ENCODE data around the gene CAB39.
"Not testable (repeated sequence)": the region's sequence is repeated elsewhere in the genome, so short reads cannot be mapped to it uniquely, and the experiment has no call there.

The CAB39 gene

DNA sequence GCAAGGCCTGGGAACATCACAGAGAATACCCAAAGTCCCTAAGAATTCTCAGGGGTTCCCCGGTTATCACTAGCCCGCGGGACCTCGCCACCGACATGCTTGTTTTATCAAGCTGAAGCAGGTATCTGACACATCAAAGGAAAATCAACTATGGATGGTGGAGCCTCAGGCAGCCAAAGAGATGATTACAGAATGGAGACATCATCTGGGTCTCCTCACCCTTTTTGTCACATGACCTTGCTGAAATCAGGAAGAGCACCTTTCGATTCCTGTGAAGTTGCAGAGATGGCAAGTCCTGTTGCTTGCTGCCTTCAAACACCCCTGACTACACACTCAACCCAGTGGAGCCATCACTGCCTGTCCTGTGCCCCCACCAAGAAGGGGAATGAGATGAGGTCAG is 19.2 kb upstream of the CAB39 start:
- no peak for DNase-seq
- no peak for TF ChIP-seq GATA1 (IDR thresholded peaks at IDR 0.05; ENCODE audit: low read depth, low read length)
- no peak for TF ChIP-seq POLR2A (IDR thresholded peaks at IDR 0.05; ENCODE audit: low read length)

DNA sequence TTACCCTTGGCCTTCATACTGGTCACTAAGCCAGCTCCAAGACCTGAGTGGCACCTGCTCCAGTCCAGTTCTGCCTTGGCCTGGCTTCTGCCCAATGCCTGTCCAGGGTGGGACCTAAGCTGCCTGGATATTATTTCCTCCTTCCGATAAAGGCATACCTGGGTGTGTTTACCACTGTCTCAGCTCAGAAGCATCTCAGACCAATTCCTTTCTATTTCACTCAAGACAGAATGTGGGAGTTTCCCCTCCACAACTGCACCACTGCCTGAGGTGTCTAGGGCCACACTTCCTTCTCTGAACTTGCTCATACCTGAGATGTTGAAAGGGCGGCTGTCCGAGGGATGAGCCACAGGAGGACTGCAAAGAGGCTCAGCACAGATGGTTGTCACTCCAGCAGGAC is 18.4 kb upstream of the CAB39 start:
- no peak for DNase-seq

DNA sequence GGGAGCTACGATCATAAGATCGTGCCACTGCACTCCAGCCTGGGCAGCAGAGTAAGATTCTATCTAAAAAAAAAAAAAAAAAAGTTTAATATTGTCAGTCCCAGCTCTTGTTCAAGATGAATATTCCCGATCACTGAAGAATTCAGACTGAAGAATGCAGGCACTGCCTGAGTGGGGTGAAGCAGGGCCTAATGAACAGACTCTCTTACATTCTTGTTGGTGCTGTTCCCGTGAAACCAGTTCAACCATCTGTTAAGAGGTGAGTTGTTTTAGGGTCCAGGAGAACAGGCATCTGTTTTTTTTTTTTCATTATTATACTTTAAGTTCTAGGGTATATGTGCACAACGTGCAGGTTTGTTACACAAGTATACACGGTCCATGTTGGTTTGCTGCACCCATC is 17.1 kb upstream of the CAB39 start:
- no peak for DNase-seq
- TF ChIP-seq GATA1 (IDR thresholded peaks at IDR 0.05; ENCODE audit: low read depth, low read length): no peak
- no peak for TF ChIP-seq POLR2A (IDR thresholded peaks at IDR 0.05; ENCODE audit: low read length)

More for the DNA sequence above, 18.4 kb upstream of the CAB39 start:
- TF ChIP-seq GATA1 (IDR thresholded peaks at IDR 0.05; ENCODE audit: low read depth, low read length) (no peak), POLR2A (IDR thresholded peaks at IDR 0.05; ENCODE audit: low read length) (no peak)

DNA sequence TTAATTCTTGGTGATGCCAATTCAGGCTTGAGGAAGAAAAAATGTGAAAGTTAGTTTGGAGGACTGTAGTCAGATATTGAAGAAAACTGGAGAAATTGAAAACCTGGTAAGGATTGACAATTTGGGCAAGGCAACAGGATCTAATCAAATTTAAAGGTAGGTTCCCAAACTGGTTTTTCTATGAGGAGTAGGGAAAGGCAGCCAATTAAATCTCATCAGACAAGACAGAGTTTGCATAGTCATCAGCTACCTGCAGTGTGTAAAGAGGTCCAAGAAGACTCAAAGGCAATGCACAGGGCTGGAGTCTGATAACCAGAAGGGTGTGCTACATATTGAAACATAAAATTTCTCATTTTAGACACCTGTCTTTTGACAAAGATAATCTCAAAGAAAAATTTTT is 16.0 kb upstream of the CAB39 start:
- TF ChIP-seq GATA1 (IDR thresholded peaks at IDR 0.05; ENCODE audit: low read depth, low read length) (no peak), POLR2A (IDR thresholded peaks at IDR 0.05; ENCODE audit: low read length) (no peak)
- no peak for DNase-seq

DNA sequence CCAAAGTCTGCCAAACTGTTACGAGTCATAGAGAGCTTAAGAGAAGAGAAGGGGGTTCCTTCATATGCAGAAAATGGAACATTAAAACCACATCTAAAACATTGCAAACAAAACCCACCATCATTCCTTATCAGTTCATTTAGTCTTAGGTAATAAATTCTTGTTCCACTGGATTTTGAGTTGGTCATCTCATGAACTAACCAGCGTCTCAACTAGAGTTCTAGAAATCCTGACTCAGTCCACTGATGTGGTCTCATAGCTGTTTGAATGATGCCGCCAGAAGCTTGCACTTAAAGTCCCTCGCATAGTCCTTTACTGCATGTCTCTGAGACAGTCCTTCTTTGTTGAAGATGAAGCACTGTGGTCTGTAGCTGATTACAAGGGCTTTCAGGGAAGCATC is 15.0 kb upstream of the CAB39 start:
- no peak for DNase-seq
- TF ChIP-seq GATA1 (IDR thresholded peaks at IDR 0.05; ENCODE audit: low read depth, low read length): no peak
- no peak for TF ChIP-seq POLR2A (IDR thresholded peaks at IDR 0.05; ENCODE audit: low read length)

DNA sequence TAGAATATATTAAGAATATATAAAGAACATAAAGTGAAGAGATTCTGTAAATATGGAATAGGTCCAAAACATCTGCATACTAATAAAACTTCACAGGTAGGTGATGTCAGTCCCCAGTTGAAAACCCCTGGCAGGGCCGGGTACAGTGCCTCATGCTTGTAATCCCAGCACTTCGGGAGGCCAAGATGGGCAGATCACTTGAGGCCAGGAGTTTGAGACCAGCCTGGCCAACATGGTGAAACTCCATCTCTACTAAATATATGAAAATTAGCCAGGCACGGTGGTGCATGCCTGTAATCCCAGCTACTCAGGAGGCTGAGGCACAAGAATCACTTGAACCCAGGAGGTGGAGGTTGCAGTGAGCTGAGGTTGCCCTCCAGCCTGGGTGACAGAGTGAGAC is 13.9 kb upstream of the CAB39 start:
- DNase-seq: not testable (repeated sequence)

DNA sequence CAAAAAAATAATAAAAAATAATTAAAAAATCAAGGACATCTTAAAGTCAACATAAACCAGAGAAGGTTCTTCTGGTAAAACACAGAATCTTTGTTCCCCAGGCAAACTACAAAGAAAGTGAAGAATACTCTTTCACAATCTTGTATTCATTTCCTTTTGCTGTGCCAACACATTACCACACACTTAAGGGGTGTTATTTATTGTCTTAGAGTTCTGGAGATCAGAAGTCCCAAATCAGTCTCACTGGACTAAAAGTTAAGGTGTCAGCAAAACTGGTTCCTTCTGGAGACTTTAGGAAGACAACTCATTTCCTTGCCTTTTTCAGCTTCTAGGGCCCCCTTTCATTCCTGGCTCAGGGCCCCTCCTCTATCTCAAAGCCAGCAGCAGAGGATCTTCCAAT is 12.2 kb upstream of the CAB39 start:
- no peak for TF ChIP-seq GATA1 (IDR thresholded peaks at IDR 0.05; ENCODE audit: low read depth, low read length)
- no peak for TF ChIP-seq POLR2A (IDR thresholded peaks at IDR 0.05; ENCODE audit: low read length)
- no peak for DNase-seq

DNA sequence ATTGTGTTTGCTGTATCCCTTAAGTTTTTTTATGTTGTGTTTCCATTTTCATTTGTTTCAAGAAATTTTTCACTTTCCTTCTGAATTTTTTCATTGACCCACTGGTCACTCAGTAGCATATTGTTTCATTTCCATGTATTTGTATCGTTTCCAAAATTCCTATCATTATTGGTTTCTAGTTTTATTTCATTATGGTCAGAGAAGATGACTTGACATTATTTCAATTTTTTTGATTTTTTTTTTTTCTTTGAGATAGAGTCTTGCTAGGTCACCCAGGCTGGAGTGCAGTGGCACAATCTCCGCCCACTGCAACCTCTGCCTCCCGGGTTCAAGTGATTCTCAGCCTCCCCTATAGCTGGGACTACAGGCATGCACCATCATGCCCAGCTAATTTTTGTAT is 11.3 kb upstream of the CAB39 start:
- no peak for DNase-seq
- TF ChIP-seq GATA1 (IDR thresholded peaks at IDR 0.05; ENCODE audit: low read depth, low read length) (no peak), POLR2A (IDR thresholded peaks at IDR 0.05; ENCODE audit: low read length) (no peak)

DNA sequence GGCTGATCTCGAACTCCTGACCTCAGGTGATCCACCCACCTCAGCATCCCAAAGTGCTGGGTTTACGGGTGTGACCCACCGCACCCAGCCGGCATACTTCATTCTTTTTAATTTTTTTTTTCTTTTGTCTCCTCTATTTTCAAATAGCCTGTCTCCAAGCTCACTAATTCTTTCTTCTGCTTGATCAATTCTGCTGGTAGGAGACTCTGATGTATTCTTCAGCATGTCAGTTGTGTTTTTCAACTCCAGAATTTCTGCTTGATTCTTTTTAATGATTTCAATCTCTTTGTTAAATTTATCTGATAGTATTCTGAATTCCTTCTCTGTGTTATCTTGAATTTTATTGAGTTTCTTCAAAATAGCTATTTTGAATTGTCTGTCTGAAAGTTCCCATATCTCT is 10.2 kb upstream of the CAB39 start:
- not testable (repeated sequence) for DNase-seq

DNA sequence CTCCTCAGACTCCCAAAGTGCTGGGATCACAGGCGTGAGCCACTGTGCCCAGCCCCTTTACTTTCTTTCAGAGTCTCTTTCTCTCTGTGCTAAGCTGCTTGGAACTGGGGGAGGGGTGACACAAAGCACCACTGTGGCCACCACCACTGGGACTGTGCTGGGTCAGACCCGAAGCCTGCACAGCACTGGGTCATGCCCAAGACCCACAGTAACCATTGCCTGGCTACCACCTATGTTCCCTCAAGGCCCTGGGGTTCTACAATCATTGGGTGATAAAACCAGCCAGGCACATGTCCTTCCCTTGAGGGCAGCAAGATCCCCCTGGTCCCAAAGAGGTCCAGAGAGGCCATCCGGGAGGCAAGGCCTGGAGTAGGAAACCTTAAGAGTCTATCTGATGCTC is 9.1 kb upstream of the CAB39 start:
- DNase-seq: no peak
- TF ChIP-seq POLR2A (IDR thresholded peaks at IDR 0.05; ENCODE audit: low read length) (no peak), GATA1 (IDR thresholded peaks at IDR 0.05; ENCODE audit: low read depth, low read length) (no peak)

DNA sequence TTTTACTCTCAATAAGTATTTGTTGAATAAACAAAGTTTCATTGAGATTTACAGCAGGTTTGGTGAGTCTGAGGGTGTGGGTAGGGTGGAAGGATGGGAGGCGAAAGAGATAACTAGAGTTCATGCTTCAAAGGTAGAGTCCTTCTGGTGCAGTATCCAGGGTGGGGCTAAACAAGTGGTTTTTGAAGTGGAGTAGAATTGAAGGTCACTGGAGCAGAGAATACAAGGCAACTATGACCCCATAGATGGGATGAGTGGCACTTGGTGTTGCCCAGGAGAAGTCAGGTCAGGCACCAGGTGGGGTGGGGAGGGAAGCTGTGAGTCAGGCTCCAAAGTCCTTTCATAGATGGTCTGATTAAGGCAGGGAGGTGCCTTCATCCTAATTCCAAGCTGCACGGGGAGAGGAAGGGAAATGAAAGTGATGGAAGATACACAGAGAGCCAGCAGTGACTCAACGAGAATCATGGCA is 6.6 kb upstream of the CAB39 start:
- TF ChIP-seq POLR2A (IDR thresholded peaks at IDR 0.05; ENCODE audit: low read length): no peak
- TF ChIP-seq GATA1 (IDR thresholded peaks at IDR 0.05; ENCODE audit: low read depth, low read length): no peak
- peak in 1 of 2 experiments; percentile 38 for DNase-seq

DNA sequence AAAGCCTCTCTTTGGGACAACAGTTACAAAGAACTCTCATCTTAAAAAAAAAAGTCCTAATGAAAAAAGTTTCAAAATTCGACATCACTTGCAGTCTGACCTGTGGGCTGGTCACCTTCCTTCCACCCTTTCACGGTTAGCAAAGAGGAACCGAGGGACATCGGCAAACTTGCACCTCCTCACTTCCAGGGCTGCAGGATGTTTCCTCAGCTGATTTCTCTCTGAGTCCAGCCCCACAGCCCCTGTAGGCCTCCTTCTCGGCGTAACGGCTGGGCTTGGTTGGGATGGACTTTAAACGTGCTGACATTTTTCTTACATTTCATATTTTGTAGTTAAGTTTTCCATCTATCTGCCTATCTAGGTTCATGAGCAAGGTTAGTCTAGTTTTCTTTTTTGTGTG is 5.7 kb upstream of the CAB39 start:
- no peak for DNase-seq
- TF ChIP-seq POLR2A (IDR thresholded peaks at IDR 0.05; ENCODE audit: low read length) (no peak), GATA1 (IDR thresholded peaks at IDR 0.05; ENCODE audit: low read depth, low read length) (no peak)

DNA sequence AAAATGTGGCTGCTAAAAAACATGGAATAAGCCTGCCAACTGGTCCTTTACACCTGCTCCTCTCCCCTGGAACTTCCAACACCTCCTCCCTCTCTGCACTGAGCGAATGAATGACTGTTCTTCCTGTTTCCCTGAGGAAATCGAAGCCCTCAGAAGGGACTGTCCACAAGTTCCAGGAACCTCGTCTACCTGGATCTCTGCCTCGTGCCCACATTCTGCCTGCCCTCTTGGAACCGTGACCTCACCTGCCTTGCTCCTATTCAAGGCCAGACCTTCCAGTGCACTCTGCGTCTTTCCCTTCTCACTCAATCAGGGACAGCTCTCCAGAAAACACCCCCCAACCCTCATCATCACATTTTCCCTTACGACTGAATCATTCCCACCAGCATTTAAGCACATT is 4.4 kb upstream of the CAB39 start:
- no peak for DNase-seq
- no peak for TF ChIP-seq POLR2A (IDR thresholded peaks at IDR 0.05; ENCODE audit: low read length)
- TF ChIP-seq GATA1 (IDR thresholded peaks at IDR 0.05; ENCODE audit: low read depth, low read length): no peak

DNA sequence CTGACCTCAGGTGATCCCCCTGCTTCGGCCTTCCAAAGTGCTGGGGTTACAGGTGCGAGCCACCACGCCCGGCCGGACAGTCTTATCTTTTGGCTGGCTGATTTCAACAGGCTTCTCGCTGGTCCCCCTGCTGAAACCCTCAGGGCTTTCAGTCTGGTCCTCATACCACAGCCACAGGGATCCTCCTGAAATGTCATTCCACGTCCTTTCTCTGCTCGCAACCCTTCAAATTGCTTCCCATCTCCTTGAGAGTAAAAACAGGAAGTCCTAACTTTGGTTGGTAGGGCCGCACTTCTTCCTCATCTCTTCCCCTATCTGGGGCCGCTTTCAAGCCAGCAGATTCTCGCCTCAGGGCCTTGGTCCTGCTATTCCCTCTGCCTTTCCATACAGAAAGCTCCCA is 1.4 kb upstream of the CAB39 start:
- DNase-seq: no peak
- TF ChIP-seq POLR2A (IDR thresholded peaks at IDR 0.05; ENCODE audit: low read length) (no peak), GATA1 (IDR thresholded peaks at IDR 0.05; ENCODE audit: low read depth, low read length) (no peak)

DNA sequence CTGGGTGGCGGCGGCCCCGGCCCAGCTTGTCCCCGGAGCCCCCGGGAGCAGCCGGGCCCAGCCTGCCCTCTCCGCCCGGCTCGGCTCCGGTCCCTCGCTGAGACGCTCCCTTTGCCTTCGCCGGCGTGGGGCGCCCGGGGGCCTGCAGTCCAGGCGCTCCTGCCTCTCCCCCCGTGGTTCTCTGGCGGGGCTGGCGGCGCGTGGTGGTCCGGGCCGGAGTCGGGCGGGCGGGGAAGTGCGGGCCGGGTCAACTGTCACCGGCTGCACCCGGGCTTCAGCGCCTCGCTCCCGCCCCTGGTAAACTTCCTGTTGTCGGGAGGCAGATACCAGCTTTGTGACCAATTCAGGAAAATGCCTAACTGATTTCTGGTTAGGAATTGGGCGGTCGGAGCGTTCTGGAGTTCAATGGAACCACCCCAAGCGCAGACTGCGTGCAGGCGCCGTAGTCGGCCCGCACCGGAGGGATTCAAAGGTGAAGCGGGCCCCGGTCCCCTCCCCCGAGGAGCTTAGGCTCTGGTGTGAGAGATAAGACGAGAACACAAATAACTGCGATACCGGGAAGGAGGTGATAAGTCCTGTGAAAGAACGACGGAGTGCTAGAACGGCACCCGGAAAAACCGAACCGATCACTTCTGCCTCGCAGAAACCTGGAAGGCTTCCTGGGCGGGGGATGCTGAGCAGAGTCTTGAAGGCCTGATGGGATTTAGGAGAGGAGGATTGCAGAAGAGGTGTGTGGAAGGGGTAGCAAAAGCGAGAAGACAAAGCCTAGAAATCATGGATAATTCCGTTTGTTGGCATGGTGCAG is 891 bp downstream of the CAB39 start:
- TF ChIP-seq GATA1 (IDR thresholded peaks at IDR 0.05; ENCODE audit: low read depth, low read length) (peak; percentile 68), POLR2A (IDR thresholded peaks at IDR 0.05; ENCODE audit: low read length) (peak; percentile 51)
- DNase-seq: peak; percentile 90 to 95

DNA sequence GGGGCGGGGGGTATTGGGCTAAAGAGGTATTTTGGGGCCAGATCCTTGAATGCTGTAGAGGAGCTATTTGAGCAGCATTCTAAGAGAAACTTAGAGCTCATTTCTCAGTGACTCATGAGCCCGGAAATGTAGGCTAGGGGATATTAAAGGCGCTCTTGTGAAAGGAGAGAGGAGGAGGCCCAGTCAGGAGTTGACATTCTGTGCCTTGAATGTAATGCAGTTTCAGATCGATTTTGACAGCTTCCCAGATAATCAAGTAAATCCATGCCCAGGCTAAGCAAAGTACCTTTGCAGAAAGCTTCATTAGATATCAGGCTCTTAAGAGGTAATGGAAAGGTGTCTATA is 1.5 kb downstream of the CAB39 start:
- DNase-seq: peak; percentile 74 to 78
- TF ChIP-seq POLR2A (IDR thresholded peaks at IDR 0.05; ENCODE audit: low read length): no peak
- TF ChIP-seq GATA1 (IDR thresholded peaks at IDR 0.05; ENCODE audit: low read depth, low read length): no peak
